Measurements from ENCODE around the gene PHLPP1. TPM values are rescaled to one million over a fixed set of nuclear protein-coding genes. Genes with fewer than 3 reads are reported as not detected.

Gene PHLPP1
- total RNA-seq, 1 experiment from 2014 or later: 14.7 TPM

DNA sequence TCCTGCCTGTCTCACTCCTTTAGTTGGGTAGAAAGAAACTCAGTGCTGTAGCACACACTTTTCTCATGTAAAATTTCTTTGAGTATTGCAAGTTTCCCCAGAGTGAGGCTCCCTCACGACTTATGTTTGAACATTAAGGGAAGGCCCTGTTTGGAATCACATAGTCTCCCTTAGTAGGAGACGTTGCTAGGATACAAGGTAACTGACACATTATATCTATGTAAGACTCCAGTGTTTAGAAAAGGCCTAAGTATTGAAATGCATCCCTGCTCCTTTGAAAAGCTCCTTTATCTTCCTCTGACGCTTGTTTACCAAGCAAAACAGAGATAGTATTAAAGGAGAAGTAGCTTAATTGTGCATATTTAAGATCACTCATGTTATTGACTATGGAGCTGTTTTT lies 248.2 kb downstream of the PHLPP1 start:
- DNase-seq (ENCODE audit: low read depth, low spot score) (no peak), ATAC-seq (no peak)
- ChIA-PET CTCF (interaction anchor here (0.8 kb wide), 1 partner anchor 475 kb away, joined by 3 read pairs; no protein-coding TSS in a partner anchor), RAD21 (ENCODE audit: low non-redundant PET in 1 of 2, low total read pairs in 2 of 2, uncharacterized antibody in 2 of 2, unreplicated experiment in 2 of 2) (no interaction called here), POLR2A (no interaction called here)
- no peaks in the 10 kb centered on the region for H3K9me3 ChIP-seq (ENCODE audit: control insufficient read depth in 1 of 2, insufficient read depth in 1 of 2, low read depth in 1 of 2, low read length in 2 of 2)
- no peaks in the 10 kb centered on the region for H3K9me2 ChIP-seq (ENCODE audit: insufficient read depth)
- H3K4me3 ChIP-seq (replicated peaks in 1 of 2; ENCODE audit: low read depth in 1 of 2, low read length in 2 of 2): no peak overlapping the region
- no peaks in the 10 kb centered on the region for H3K79me2 ChIP-seq (ENCODE audit: insufficient read depth, low read length)
- no peak overlapping the region for H3K4me2 ChIP-seq (ENCODE audit: low read length)
- no peaks in the 10 kb centered on the region for H4K20me1 ChIP-seq (ENCODE audit: insufficient read depth)
- H2AFZ ChIP-seq (ENCODE audit: low read depth, low read length, poor library complexity, severe bottlenecking): no peak overlapping the region
- H3K9ac ChIP-seq (ENCODE audit: low read length): no peak overlapping the region
- H3K27ac ChIP-seq (ENCODE audit: low read depth, low read length): no peak overlapping the region
- TF ChIP-seq EZH2 (IDR thresholded peaks at IDR 0.05): no peak
- TF ChIP-seq CEBPB (IDR thresholded peaks at IDR 0.05; ENCODE audit: low read depth): no peak
- no peak for TF ChIP-seq ZNF274 (IDR thresholded peaks at IDR 0.05; ENCODE audit: low read depth, low read length)
- TF ChIP-seq SIN3A (IDR thresholded peaks at IDR 0.05; ENCODE audit: low read depth): no peak
- TF ChIP-seq, protein P1, sequence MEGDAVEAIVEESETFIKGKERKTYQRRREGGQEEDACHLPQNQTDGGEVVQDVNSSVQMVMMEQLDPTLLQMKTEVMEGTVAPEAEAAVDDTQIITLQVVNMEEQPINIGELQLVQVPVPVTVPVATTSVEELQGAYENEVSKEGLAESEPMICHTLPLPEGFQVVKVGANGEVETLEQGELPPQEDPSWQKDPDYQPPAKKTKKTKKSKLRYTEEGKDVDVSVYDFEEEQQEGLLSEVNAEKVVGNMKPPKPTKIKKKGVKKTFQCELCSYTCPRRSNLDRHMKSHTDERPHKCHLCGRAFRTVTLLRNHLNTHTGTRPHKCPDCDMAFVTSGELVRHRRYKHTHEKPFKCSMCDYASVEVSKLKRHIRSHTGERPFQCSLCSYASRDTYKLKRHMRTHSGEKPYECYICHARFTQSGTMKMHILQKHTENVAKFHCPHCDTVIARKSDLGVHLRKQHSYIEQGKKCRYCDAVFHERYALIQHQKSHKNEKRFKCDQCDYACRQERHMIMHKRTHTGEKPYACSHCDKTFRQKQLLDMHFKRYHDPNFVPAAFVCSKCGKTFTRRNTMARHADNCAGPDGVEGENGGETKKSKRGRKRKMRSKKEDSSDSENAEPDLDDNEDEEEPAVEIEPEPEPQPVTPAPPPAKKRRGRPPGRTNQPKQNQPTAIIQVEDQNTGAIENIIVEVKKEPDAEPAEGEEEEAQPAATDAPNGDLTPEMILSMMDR (IDR thresholded peaks at IDR 0.05 in 2 of 3, conservative IDR thresholded peaks at IDR 0.05 in 1 of 3; ENCODE audit: borderline replicate concordance in 1 of 3, insufficient read depth in 1 of 3, low read depth in 2 of 3, low read length in 2 of 3): no peak
- TF ChIP-seq EZH2phosphoT487 (IDR thresholded peaks at IDR 0.05; ENCODE audit: borderline replicate concordance): no peak
- TF ChIP-seq SRF (IDR thresholded peaks at IDR 0.05; ENCODE audit: low read depth): no peak
- TF ChIP-seq YY1 (IDR thresholded peaks at IDR 0.05; ENCODE audit: extremely low read depth, insufficient replicate concordance, low read depth, low read length): no peak
- TF ChIP-seq FOSL1 (IDR thresholded peaks at IDR 0.05; ENCODE audit: low read depth): no peak
- TF ChIP-seq ZFX (IDR thresholded peaks at IDR 0.05): no peak
- no peak for TF ChIP-seq POLR2A (IDR thresholded peaks at IDR 0.05; ENCODE audit: borderline replicate concordance, extremely low read depth, insufficient read depth, insufficient read length)
- TF ChIP-seq JUND (IDR thresholded peaks at IDR 0.05): no peak
- TF ChIP-seq, protein P2, sequence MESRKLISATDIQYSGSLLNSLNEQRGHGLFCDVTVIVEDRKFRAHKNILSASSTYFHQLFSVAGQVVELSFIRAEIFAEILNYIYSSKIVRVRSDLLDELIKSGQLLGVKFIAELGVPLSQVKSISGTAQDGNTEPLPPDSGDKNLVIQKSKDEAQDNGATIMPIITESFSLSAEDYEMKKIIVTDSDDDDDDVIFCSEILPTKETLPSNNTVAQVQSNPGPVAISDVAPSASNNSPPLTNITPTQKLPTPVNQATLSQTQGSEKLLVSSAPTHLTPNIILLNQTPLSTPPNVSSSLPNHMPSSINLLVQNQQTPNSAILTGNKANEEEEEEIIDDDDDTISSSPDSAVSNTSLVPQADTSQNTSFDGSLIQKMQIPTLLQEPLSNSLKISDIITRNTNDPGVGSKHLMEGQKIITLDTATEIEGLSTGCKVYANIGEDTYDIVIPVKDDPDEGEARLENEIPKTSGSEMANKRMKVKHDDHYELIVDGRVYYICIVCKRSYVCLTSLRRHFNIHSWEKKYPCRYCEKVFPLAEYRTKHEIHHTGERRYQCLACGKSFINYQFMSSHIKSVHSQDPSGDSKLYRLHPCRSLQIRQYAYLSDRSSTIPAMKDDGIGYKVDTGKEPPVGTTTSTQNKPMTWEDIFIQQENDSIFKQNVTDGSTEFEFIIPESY (IDR thresholded peaks at IDR 0.05; ENCODE audit: extremely low read depth, insufficient replicate concordance, low read length): no peak
- no peaks in the 10 kb centered on the region for H3K36me3 ChIP-seq (ENCODE audit: control insufficient read depth in 1 of 2, insufficient read depth in 2 of 2, low read length in 2 of 2)
- H3K4me1 ChIP-seq (ENCODE audit: control insufficient read depth in 1 of 2, insufficient read depth in 2 of 2, low read length in 2 of 2): no peaks in the 10 kb centered on the region
- no peaks in the 10 kb centered on the region for H3K27me3 ChIP-seq (ENCODE audit: insufficient read depth, low read length)
- intact Hi-C loops (cut with micrococcal nuclease): no loop called here
- no TSS peak for BruUV-seq (replicated peaks)

All from HCT116 (cell line).